Upper lobe of left lung (tissue), 6 donors: Measurements from ENCODE around the gene WEE1. TPM values are rescaled to one million over a fixed set of nuclear protein-coding genes. Genes with fewer than 3 reads are reported as not detected.
A peak's percentile ranks its signal among the peaks of the same experiment; 100 is the strongest.
"Not testable (repeated sequence)": the region's sequence is repeated elsewhere in the genome, so short reads cannot be mapped to it uniquely, and the experiment has no call there.

ENCODE experiments used
- ATAC-seq, 2 donors: fragments of 200-7000 bp; cut with Tn5 transposase; one replicate each; pipeline ENCODE4 v1.9.1; 2022; ENCODE audit warnings: mild to moderate bottlenecking in 2 of 2, moderate library complexity in 2 of 2; ENCODE audit not compliant: low FRiP score in 2 of 2
- DNase-seq, 2 donors: peaks; one replicate each; pipeline ENCODE4 v3.0.0-alpha.2; 2019 to 2020
- H3K27ac ChIP-seq, 4 donors: fragments of 200-600 bp; sonication (generic); one replicate each; pipeline ENCODE4 v1.5.1; 2016 to 2019
- H3K27me3 ChIP-seq, 4 donors: fragments of 200-600 bp; sonication (generic); one replicate each; pipeline ENCODE4 v1.5.1; 2017 to 2019
- H3K36me3 ChIP-seq, 4 donors: fragments of 200-600 bp; sonication (generic); one replicate each; pipeline ENCODE4 v1.5.1; 2016 to 2019
- H3K4me1 ChIP-seq, 4 donors: fragments of 200-600 bp; sonication (generic); one replicate each; pipeline ENCODE4 v1.5.1; 2018 to 2019
- H3K4me3 ChIP-seq, 4 donors: fragments of 200-600 bp; sonication (generic); one replicate each; pipeline ENCODE4 v1.5.1; 2017 to 2019; ENCODE audit warnings: mild to moderate bottlenecking in 2 of 4, moderate library complexity in 1 of 4
- H3K9me3 ChIP-seq, 4 donors: fragments of 200-600 bp; sonication (generic); one replicate each; pipeline ENCODE4 v1.5.1; 2018 to 2019
- EP300 ChIP-seq, 4 donors: sonication (generic); formaldehyde crosslinking; IDR thresholded peaks; one replicate each; pipeline ENCODE4 v1.5.1; 2017; ENCODE audit warnings: antibody characterized with exemption in 4 of 4, control low read depth in 2 of 4
- POLR2A ChIP-seq, 4 donors: fragments of 450-650 bp; IDR thresholded peaks; one replicate each; pipeline ENCODE4 v1.5.1; 2016 to 2017; ENCODE audit warnings: antibody characterized with exemption in 4 of 4, mild to moderate bottlenecking in 2 of 4
- POLR2AphosphoS5 ChIP-seq, 2 donors: sonication (generic); formaldehyde crosslinking; IDR thresholded peaks; one replicate each; pipeline ENCODE4 v1.5.1; 2017; ENCODE audit warnings: antibody characterized with exemption in 2 of 2
- WGBS, 2 donors: methylation state at CpG; one replicate each; pipeline ENCODE4 v1.1.5; 2017 to 2018; 5-methylcytosine and 5-hydroxymethylcytosine counted together
- total RNA-seq, 6 donors: library from RNA; depleted of rRNA in 4 of 6; stranded (reverse); fragments of >200 nt in 4 of 6; gene quantifications; one replicate each; pipeline versions ENCODE4 v1.1.0 to v1.2.1, GENCODE V29; 2016 to 2021
- TF ChIP-seq, protein P1 (sequence below), 6 experiments: fragments of 450-650 bp in 4 of 6; fragments of 200-600 bp in 2 of 6; sonication (generic) in 2 of 6; IDR thresholded peaks; one replicate each; pipeline ENCODE4 v1.5.1; 2016 to 2019; ENCODE audit warnings: antibody characterized with exemption in 6 of 6
- donor health status: DM: no; HTN: no; CAD: no; lungs with moderate emphysema.
- donor health status: DM: no; HTN: yes; CAD: no; lungs with severe emphysema.

The WEE1 gene
- total RNA-seq, 6 donors from 2014 or later, result 9.2 to 47.1 (median 13.4) TPM

DNA sequence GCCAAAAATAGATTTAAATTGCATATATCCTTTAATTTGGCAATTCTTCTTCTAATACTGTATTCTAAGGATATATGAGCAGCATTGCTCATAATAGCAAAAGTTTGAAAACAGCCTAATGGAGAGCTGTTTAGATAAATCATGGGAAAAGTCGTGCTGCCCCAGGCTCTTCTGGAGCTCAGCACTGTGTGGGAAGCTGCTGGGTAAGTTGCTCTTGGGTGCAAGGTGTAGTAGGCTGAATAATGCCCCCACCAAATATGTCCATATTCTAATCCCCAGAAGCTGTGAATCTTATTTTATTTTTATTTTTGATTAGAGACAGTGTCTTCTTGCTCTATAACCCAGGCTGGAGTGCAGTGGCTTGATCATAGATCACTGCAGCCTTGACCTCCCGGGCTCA is 34.9 kb upstream of the WEE1 start:
- H3K27ac ChIP-seq, result no peak overlapping the region
- H3K4me1 ChIP-seq, result peaks cover 0 to 8% (median 0%) of the 10 kb centered on the region in 4 donors
- no peak overlapping the region for H3K4me3 ChIP-seq
- no peak for ATAC-seq
- no peak for DNase-seq
- 88 to 93% methylated on average over 2 of the region's 2 CpGs for WGBS, 2 donors
- no peaks in the 10 kb centered on the region for H3K27me3 ChIP-seq
- H3K9me3 ChIP-seq, result no peaks in the 10 kb centered on the region
- TF ChIP-seq, protein P1, sequence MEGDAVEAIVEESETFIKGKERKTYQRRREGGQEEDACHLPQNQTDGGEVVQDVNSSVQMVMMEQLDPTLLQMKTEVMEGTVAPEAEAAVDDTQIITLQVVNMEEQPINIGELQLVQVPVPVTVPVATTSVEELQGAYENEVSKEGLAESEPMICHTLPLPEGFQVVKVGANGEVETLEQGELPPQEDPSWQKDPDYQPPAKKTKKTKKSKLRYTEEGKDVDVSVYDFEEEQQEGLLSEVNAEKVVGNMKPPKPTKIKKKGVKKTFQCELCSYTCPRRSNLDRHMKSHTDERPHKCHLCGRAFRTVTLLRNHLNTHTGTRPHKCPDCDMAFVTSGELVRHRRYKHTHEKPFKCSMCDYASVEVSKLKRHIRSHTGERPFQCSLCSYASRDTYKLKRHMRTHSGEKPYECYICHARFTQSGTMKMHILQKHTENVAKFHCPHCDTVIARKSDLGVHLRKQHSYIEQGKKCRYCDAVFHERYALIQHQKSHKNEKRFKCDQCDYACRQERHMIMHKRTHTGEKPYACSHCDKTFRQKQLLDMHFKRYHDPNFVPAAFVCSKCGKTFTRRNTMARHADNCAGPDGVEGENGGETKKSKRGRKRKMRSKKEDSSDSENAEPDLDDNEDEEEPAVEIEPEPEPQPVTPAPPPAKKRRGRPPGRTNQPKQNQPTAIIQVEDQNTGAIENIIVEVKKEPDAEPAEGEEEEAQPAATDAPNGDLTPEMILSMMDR (IDR thresholded peaks at IDR 0.05), result no peak
- TF ChIP-seq POLR2A (IDR thresholded peaks at IDR 0.05) (no peak), EP300 (IDR thresholded peaks at IDR 0.05) (no peak), POLR2AphosphoS5 (IDR thresholded peaks at IDR 0.05) (no peak)
- H3K36me3 ChIP-seq, result no peaks in the 10 kb centered on the region

DNA sequence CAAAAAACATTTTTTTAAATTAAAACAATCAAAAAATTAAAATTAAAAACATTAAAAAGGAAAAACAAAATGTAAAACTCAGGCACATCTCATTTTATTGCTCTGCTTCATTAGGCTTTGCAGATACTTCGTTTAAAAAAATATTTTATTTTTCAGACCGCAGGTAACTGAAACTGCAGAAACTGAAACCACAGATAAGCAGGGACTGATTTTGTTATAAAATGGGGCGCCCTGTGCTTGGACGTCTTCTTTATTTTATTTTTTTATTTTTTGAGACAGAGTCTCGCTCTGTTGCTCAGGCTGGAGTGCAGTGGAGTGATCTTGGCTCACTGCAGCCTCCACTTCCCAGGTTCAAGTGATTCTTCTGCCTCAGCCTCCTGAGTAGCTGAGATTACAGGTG is 24.3 kb upstream of the WEE1 start:
- not testable (repeated sequence) for H3K27ac ChIP-seq, ATAC-seq, H3K36me3 ChIP-seq, H3K9me3 ChIP-seq, DNase-seq, H3K4me1 ChIP-seq, H3K4me3 ChIP-seq, H3K27me3 ChIP-seq
- 84 to 86% methylated on average over 5 of the region's 5 CpGs for WGBS, 2 donors

DNA sequence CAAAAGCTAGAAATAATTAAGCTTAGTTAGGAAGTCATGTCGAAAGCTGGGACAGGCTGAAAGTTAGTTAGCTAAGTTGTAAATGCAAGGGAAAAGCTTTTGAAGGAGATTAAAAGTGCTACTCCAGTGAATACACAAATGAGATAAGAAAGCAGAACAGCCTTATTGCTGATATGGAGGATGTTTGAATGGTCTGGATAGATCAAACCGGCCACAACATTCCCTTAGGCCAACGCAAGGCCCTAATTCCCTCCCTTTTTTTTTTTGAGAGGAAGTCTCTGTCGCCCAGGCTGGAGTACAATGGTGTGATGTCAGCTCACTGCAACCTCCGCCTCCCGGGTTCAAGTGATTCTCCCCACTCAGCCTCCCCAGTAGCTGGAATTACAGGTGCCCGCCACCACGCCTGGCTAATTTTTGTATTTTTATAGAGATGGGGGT is 23.3 kb upstream of the WEE1 start:
- no peak overlapping the region for H3K27ac ChIP-seq
- H3K36me3 ChIP-seq, result no peaks in the 10 kb centered on the region
- H3K9me3 ChIP-seq, result no peaks in the 10 kb centered on the region
- 70% methylated on average over 8 of the region's 8 CpGs for WGBS, 2 donors
- H3K4me3 ChIP-seq, result no peak overlapping the region
- ATAC-seq (peak in 1 of 2 donors; percentile 70), DNase-seq (no peak)
- no peaks in the 10 kb centered on the region for H3K27me3 ChIP-seq
- peaks cover 5 to 8% (median 6%) of the 10 kb centered on the region in 4 donors for H3K4me1 ChIP-seq
- TF ChIP-seq, protein P1 (IDR thresholded peaks at IDR 0.05), result no peak
- no peak for TF ChIP-seq EP300 (IDR thresholded peaks at IDR 0.05)
- no peak for TF ChIP-seq POLR2AphosphoS5 (IDR thresholded peaks at IDR 0.05)
- TF ChIP-seq POLR2A (IDR thresholded peaks at IDR 0.05), result no peak

DNA sequence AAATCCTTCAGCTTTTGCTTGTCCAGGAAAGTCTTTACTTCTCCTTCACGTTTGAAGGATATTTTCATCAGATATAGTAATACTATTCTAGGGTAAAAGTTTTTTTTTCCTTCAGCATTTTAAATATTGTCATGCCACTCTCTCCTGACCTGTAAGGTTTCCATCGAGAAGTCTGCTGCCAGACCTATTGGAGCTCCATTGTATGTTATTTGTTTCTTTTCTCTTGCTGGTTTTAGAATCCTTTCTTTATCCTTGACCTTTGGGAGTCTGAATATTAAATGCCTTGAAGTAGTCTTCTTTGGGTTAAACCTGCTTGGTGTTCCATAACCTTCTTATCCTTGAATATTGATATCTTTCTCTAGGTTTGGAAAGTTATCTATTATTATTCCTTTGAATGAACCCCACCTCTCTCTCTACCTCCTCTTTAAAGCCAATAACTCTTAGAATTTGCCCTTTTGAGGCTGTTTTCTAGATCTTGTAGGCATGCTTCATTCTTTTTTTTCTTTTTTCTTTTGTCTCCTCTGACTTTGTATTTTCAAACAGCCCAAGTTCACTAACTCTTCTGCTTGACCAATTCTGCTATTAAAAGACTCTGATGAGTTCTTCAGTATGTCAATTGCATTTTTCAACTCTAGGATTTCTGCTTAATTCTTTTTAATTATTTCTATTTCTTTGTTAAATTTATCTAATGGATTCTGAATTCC is 12.0 kb upstream of the WEE1 start:
- WGBS, 2 donors, result 91 to 100% methylated on average over 2 of the region's 2 CpGs
- no peaks in the 10 kb centered on the region for H3K36me3 ChIP-seq

DNA sequence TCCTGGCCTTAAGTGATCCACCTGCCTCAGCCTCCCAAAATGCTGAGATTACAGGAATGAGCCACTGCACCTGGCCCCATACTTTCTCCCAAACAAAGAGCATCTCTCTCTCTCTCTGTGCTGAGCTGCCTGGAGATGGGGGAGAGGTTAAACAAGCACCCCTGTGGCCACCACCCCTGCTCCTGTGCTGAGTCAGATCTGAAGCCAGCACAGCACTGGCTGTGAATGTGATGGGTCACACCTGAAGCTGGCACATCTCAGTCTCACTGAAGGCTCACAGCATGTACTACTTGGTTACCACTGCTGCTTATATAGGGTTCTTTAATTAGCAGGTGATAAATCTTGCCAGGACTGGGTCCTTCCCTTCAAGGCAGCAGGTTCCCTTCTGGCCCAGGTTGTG is 10.8 kb upstream of the WEE1 start:
- Histone ChIP-seq H3K9me3 (no peaks in the 10 kb centered on the region), H3K27ac (no peak overlapping the region), H3K27me3 (no peaks in the 10 kb centered on the region), H3K4me1 (peaks cover 6 to 13% (median 11%) of the 10 kb centered on the region in 4 donors), H3K4me3 (no peak overlapping the region), H3K36me3 (no peaks in the 10 kb centered on the region)
- TF ChIP-seq, protein P1 (IDR thresholded peaks at IDR 0.05), result no peak
- no peak for TF ChIP-seq EP300 (IDR thresholded peaks at IDR 0.05)
- TF ChIP-seq POLR2AphosphoS5 (IDR thresholded peaks at IDR 0.05), result no peak
- no peak for TF ChIP-seq POLR2A (IDR thresholded peaks at IDR 0.05)
- no peak for DNase-seq
- ATAC-seq, result no peak

More for the DNA sequence above, 12.0 kb upstream of the WEE1 start:
- no peak for TF ChIP-seq POLR2AphosphoS5 (IDR thresholded peaks at IDR 0.05)
- TF ChIP-seq EP300 (IDR thresholded peaks at IDR 0.05), result no peak
- no peak for TF ChIP-seq POLR2A (IDR thresholded peaks at IDR 0.05)
- TF ChIP-seq, protein P1 (IDR thresholded peaks at IDR 0.05), result no peak
- no peaks in the 10 kb centered on the region for H3K9me3 ChIP-seq
- H3K4me3 ChIP-seq, result no peak overlapping the region
- no peak for ATAC-seq
- no peaks in the 10 kb centered on the region for H3K27me3 ChIP-seq
- no peak for DNase-seq
- peaks cover 5 to 9% (median 9%) of the 10 kb centered on the region in 4 donors for H3K4me1 ChIP-seq
- H3K27ac ChIP-seq, result no peak overlapping the region
